IPS-11a (cell line): ENCODE data around the gene PTPRO.
A peak's percentile ranks its signal among the peaks of the same experiment; 100 is the strongest.

Source experiments
- H3K4me3 ChIP-seq: one replicate; pipeline ENCODE4 v1.5.1; 2013; ENCODE audit warnings: low read depth, low read length, control low read depth

PTPRO gene

DNA sequence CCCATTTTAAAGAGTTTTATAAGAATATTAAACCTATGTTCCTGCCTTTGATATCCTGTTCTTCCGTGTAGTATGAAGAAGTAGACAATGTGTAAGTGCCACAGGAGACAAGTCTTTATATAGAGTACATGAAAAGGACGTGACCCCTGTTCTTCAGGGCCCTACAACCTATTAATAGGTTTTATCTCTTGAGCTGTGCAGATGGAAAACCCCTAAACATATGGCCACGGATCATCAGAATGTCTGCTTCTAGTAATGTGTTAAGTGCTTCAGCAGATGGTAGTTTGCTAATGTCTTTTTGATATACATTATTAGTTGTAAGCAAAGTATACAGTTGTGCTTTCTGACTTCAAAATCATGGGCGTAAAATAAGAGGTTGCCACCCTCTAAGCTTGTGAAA lies 228.5 kb downstream of the PTPRO start:
- H3K4me3 ChIP-seq, result no peak overlapping the region

DNA sequence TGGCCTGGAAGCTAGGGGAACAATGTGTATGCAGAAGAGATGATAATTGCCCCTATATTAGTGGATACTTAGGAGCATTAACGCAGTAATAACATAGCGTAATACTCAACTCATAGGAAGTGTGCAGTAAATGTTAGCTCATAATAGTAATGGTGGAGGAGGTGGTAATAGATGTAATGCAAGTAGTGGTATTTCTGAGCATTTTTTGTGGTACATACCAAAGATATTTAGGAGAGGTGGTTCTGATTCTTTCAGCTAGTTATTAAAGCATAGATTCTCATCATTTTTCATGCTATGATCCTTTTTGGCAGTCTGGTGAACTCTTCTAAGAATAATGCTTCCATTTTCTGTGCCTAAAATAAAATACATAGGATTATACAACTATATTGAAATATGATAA lies 233.1 kb downstream of the PTPRO start:
- no peak overlapping the region for H3K4me3 ChIP-seq

DNA sequence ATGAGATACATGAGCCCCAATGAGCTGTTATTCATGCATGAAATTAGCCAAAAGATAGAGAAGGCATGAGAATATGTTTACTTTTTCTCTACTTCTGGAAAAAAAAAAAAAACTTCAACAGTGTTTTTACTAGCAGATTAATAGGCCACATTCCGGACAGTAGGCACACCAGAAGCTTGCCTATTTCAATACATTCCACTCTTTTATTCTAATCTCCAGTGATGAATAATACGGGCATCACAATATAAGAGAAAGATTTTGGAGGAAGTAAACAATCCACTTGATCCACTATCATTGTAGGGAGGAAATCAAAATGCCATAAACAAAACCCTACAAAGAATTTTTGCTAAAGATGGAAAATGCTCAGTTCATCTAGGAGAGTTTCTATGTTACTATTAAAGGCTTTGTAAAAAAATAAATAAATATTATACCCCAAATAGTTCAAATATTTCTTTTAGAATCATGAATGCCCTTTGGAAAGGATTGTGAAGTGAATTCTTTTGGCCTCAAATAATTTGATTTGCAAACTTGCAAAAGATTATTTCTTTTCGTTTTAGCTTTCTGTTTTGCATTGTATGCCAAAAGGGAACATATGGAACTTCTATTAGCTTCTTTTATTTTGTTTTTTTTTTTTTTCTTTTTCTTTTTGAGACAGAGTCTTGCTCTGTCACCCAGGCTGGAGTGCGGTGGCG lies 234.2 kb downstream of the PTPRO start:
- H3K4me3 ChIP-seq, result no peak overlapping the region

DNA sequence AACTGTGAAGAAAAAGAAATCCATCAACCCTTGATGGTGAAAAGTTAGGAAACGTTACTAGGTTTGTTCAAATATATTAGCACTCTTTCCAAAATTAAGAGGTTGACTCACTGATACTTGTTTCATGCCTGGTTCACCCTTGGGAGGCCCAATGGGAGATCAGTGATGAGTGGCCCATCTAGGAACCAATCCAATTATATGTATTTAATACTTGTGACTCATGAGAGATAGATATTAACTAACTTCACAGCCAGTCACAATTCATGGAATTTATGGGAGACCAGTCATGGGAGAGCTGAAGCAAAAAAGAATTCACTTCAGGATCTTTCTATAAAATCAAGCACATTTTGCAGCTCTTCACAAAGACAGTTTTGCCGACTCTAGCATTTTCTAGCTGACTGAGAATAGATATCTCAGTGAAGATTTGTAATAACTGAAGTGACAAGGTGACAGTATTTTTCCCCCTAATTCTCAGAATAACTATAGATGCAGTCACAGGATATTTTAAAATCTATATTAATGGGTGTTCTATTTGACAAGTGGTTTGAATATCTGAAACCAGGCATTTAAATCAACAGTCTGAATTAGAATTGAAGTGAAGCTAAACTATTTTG lies 236.7 kb downstream of the PTPRO start:
- no peak overlapping the region for H3K4me3 ChIP-seq

DNA sequence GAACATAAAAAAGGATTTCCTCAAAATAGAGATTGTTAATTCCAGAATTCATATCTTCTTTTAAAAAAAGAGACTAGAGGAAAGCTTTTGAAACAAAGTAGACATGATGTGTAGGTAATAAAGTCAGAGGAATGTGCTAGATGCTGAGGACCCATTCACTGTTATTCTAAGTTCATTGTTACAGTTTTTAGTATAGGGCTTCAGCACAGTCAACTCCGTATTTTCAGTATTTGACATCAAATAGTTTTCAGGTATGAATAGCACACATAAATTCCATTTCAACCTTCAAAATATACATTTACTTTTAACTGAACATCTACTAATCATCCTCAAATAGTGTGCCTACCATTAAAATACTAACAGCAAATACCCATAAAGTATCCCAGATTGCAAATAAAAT lies 239.1 kb downstream of the PTPRO start:
- no peak overlapping the region for H3K4me3 ChIP-seq

DNA sequence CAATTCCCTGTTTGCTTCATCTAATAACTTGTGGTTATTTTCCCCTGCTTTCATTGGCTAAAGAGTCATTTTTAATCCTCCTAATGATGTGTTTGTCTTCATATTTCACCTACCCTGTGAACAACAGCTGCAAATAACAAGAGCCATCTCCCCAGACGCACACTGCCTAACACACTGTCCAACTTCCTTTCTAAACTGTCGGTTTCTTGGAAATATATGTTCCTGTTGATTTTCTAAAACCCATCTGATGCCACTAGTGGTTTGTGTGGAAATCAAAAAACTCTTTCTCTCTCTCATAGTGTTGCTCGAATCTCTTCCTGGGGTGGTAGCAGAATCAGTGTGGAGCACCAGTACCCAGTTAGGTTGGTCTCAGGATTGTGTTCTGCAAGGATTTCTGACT lies 240.0 kb downstream of the PTPRO start:
- H3K4me3 ChIP-seq, result no peak overlapping the region

DNA sequence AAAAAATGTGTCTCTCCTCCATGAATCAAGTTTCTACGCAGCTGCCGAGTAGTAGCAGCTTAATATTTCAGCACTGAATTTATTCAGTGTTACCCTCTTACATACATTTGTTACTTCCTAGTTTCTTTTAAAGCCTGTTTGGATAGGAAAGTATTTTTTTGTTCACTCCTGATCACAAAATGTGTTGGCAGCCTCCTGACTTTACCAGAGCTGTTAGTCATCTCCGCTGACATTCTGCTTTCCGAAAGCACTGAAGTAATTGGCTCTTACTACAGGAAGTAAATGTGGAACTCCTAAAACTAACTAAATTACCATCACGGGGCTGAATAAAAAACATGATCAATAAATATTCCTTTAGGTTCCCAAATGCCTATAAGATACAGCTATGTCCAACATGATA lies 241.4 kb downstream of the PTPRO start:
- H3K4me3 ChIP-seq, result no peak overlapping the region

DNA sequence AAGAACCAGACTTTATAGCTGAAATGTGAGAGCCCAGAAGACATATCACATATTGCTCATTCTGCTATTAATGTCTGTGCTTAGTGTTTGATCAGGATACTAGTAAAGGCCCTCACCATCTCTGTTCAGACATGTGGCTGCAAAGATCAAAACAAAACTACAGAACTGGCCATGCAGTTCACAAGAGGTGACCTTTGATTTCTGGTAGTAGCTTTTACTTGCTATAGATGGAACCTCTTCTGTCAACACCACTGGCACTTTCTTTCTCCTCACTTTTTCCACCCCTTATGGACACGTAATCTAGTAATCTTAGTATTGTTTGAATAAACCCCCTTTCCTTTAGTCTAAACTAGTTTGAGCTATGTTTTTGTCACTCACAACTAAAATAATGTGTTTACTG lies 252.0 kb downstream of the PTPRO start:
- H3K4me3 ChIP-seq, result no peak overlapping the region

DNA sequence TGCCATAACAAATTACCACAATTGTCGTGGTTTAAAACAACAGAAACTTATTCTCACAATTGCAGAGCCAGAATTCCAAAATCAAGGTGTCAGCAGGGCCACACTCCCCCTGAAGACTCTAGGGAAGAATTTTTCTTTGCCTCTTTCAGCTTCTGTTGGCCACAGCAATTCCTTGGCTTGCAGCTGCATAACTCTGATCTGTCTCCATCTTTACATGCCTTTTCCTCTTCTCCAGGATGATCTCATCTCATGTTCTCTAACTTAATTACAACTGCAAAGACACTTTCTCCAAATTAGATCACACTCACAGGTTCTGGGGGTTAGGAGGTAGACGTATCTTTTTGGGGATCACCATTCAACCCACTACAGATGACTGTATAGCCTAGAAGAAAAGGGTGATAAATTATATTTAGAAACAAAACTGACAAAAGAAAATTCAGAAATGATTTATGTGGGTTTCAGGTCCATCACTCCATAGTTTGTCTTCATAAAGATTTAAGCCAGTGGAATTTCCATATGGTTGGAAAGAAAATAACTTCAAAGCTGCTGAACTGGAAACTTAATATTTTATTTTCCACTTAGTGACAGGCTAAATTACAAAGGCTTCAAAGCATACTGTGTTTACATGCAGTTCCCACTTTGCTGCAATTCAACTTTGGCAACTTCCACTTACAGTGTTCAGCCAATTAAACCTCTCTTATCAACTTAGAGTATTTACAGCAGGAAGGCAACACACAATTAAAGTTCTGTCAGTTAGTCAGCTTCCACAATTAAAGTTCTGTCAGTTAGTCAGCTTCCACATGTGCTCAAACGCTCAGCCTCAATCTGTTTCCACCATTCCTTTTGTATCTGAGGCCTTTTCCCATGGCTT lies 253.6 kb downstream of the PTPRO start:
- no peak overlapping the region for H3K4me3 ChIP-seq

DNA sequence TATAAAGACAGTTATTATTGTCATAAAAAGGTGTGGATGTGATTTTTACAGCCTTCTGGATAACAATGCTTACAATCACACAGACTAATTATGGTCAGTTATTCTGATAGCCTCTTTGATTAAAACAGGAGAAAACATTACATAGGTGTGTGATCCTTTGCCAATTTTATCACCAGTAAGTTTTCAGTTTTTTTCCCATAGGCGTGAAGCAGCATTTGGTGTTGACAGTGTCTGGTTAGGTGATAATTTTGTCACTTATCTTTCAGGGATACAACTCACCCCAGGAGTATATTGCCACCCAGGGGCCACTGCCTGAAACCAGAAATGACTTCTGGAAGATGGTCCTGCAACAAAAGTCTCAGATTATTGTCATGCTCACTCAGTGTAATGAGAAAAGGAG lies 258.1 kb downstream of the PTPRO start:
- H3K4me3 ChIP-seq, result no peak overlapping the region

DNA sequence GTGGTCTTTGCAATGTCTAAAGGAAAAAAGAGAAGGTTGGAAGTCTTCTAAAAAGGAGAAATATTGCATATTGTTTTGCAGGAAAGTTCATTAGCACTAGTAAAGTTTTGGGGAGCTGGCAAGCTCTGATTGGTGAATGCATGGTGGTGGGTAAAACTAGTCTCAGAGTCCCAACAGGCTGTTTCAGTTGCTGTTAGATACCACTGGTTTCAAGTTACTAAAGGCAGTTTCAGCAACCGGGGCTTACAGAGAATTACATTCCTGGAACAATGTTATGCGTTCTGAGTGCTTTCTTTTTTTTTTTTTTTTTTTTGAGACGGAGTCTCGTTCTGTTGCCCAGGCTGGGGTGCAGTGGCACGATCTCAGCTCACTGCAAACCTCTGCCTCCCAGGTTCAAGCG lies 258.7 kb downstream of the PTPRO start:
- H3K4me3 ChIP-seq, result no peak overlapping the region

DNA sequence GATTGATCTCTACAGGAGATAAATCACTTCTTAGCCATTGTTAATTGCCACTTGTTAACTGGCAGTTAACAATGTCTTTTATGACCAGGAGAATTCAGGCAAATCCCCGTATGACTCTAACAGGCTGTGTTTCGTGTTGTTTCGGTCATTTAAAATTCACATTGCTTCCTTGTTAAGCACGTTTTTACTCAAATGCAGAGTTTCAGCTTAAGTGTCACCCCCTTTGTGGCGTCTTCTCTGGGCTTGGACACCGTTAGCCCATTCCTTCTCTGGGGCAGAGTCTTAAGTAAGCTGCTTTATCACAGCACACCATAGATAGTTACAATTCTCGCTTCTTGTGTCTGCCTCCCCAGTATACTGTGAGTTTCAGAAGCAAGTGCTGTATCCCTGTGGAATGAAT lies 261.5 kb downstream of the PTPRO start:
- no peak overlapping the region for H3K4me3 ChIP-seq

DNA sequence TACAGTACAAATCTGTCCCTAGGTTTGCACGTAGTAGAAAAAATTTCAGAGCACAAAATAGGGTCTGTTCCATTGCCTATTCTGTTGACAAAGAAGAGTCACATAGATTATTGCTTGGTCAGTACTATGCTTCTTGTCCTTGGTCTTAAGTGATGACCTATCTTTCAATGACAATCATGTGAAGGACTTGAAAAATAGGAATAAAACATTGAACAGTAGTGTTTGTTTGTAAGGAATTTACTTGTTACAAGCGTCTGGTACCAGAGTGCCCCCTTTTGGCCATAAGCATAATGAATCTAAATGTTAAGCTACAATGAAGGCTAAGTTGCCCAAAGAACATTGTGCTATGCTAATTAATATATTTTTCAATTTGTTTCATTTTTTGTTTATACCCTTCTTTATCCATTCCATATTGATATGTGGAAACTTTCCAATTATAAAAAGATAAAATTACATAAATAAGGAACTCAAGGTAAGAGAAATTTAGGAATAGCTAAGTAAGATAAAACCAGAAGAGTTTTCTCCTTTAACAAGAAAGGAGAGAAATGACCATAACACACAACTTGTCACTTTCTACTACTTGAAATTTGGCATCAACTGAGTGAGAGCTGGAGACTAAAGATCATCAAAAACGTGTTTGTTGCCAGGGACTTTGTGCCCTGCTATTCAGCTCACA lies 262.2 kb downstream of the PTPRO start:
- H3K4me3 ChIP-seq, result no peak overlapping the region

DNA sequence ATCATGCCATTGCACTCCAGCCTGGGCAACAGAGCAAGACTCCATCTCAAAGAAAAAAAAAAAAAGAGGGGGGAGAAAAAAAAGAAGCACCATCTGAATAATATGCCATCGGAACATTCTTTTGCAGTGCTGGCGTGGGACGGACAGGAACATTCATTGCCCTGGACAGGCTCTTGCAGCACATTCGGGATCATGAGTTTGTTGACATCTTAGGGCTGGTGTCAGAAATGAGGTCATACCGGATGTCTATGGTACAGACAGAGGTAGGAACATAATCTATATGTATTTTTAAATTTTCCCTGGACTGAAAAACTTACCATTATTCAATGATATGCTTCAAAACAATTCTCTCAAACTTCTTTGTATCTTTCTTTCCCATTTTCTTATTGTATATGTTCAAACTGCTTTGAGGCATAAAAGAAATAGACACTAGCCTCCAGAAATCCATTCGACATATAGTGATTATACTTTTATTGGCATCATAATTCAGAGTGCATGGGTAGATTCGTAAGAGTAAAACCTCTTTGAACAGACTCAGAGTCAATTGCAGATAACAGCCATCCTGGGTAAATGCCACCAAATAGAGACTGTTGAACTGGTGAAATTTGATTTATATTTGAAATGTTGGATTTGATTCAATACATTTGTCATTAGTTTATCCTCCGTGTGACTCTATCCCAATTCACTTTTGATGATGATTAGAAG lies 267.2 kb downstream of the PTPRO start:
- no peak overlapping the region for H3K4me3 ChIP-seq

DNA sequence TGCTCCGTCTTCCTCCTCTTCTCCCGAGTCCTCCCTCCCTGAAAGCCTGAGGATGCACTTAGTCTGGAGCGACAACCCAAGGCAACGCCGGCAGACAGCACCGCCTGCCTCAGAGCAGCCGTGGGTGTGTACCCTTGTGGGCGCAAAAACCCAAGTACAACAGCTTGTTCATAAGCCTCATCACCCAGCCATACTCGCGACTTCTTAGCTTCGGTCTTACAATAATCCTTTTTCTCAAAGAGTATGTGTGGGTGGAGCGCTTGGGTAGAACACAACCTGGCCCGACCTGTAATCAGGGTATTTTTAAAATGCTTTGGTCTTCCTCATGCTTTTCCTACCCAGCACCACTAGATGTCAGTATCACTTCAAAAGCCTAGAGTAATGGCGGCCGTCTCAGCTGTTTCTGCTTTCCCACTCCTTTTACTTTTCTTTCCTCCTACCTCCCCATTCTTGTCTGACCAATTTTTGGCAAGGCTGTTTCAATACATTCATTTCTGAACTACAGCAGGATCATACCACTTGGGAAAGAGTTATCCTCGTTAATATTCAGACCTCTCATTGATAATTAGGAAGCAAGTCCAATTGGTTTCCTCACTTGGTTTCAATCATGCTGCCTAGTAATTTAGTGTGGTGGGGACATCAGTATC lies 268.0 kb downstream of the PTPRO start:
- H3K4me3 ChIP-seq, result peak overlapping the region; percentile 25

DNA sequence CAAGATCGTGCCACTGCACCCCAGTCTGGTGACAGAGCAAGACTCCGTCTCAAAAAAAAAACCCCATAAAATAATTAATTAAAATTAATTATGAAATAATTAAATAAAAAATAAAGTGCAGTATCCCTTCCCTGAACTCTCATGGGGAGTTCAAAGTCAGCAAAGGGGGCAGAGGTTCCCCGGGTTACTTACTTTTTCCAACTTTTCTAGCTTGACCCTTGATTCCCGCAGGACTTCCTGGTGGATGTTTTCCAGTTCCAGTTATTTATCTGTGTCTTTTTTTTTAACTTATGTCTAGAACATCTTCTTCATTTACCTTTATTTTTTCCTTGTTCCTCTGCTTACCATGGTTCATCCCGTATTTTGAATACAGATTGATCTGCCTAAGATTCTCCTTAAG lies 269.5 kb downstream of the PTPRO start:
- H3K4me3 ChIP-seq, result no peak overlapping the region

DNA sequence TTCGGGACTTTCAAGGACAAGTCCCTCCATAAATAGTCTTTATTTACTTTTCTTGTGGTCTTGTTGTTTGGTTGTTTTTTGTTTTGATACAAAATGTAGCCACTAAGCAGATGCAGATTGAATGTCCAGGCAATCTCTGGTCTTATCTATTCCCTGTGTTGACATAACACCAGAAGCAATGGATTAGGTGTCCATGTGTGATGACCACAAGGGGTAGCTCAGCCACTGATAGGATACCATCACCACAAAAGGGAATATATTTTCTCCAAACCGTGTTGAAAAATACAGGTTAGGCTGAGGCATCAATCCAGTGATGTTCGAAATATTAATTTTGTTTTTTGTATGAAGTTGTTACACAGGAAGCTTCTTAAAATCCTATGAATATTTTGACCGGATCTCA lies 270.6 kb downstream of the PTPRO start:
- H3K4me3 ChIP-seq, result no peak overlapping the region

DNA sequence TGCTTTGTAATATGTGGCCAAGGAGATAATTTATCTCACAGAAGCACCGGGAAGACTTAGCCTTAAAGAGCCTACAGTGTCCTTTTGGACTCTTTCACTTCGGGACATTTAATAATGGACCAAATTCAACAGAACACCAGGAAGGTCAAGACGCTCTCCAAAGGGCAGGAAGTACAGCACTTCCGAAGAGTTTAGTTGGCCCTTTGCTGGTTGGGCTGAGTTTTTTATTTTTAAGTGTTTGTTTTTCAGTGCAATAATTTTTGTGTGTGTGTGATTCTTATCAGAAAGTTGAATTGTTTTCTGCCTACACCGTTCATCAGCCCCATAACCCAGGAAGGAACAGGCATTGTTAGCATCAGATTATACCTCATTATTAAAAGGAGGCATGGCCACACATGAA lies 273.9 kb downstream of the PTPRO start:
- no peak overlapping the region for H3K4me3 ChIP-seq

DNA sequence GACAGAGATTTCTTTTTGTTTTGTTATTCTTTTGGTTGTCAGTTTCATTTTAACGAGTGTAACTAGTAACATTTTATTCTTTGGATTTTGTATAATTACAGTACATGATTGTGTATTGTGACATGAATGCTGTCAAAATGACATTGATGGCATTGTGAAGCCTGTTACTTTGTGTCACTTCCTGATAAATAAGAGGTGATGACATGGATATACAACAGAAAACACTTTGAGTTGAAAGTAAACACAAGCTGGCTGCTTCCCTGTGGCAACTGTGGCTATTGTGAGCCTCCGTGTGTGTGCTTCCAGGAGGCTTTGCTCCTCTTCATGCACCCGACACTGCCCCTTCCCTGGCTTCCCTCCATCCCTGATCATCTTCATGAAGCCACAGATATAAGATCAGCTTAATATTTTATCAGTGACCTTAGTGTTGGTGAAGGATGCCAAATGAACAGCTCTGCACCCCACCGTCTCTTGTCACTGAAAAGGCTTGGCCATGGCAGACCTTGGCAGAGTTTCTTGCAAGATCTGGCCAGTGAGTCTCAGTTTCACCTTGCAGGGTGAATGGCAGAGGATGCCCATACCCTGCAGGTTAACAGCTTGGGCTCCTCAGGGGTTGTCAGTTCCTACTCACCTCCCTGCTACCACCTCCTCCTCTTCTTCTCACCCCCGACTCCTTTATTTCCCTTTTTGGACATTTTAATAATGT lies 275.0 kb downstream of the PTPRO start:
- H3K4me3 ChIP-seq, result no peak overlapping the region
